GM23338 (cell line): Measurements from ENCODE around the gene STAC. TPM values are rescaled to one million over a fixed set of nuclear protein-coding genes. Genes with fewer than 3 reads are reported as not detected.

ENCODE experiments used
- ATAC-seq: fragments of 200-7000 bp; cut with Tn5 transposase; 3 replicates; pipeline ENCODE4 v1.9.1; 2020
- DNase-seq: peaks from one replicate; pipeline ENCODE4 v3.0.0-alpha.2; 2015; ENCODE audit warnings: low spot score
- H2AFZ ChIP-seq: fragments of 200-600 bp; sonication (generic); 2 replicates; pipeline ENCODE4 v1.8.0; 2016; ENCODE audit warnings: antibody characterized with exemption, mild to moderate bottlenecking, moderate library complexity
- H3F3A ChIP-seq: fragments of 200-600 bp; sonication (generic); replicated peaks from 2 replicates; pipeline ENCODE4 v1.8.0; 2017; ENCODE audit warnings: antibody characterized with exemption, mixed run types, low read depth
- H3K27ac ChIP-seq: fragments of 200-600 bp; sonication (generic); 2 replicates; pipeline ENCODE4 v1.6.1; 2016; ENCODE audit warnings: low read depth
- H3K27me3 ChIP-seq: fragments of 200-600 bp; sonication (generic); 2 replicates; pipeline ENCODE4 v1.8.0; 2016; ENCODE audit warnings: mild to moderate bottlenecking, mixed run types, moderate library complexity; ENCODE audit not compliant: insufficient read depth
- H3K36me3 ChIP-seq: fragments of 200-600 bp; sonication (generic); 2 replicates; pipeline ENCODE4 v1.8.0; 2016; ENCODE audit warnings: mild to moderate bottlenecking; ENCODE audit not compliant: insufficient read depth
- H3K4me1 ChIP-seq: fragments of 200-600 bp; sonication (generic); 2 replicates; pipeline ENCODE4 v1.8.0; 2016; ENCODE audit warnings: mild to moderate bottlenecking, moderate library complexity; ENCODE audit not compliant: insufficient read depth
- H3K4me2 ChIP-seq: fragments of 200-600 bp; sonication (generic); 2 replicates; pipeline ENCODE4 v1.7.1; 2017; ENCODE audit warnings: mixed run types
- H3K4me3 ChIP-seq: fragments of 200-600 bp; sonication (generic); 2 replicates; pipeline ENCODE4 v1.6.1; 2016; ENCODE audit warnings: mixed run types
- H3K79me2 ChIP-seq: fragments of 200-600 bp; sonication (generic); replicated peaks from 2 replicates; pipeline ENCODE4 v1.8.0; 2017; ENCODE audit warnings: mild to moderate bottlenecking; ENCODE audit not compliant: insufficient read depth
- H3K9me2 ChIP-seq: fragments of 200-600 bp; sonication (generic); 2 replicates; pipeline ENCODE4 v1.8.0; 2017; ENCODE audit not compliant: insufficient read depth
- H4K20me1 ChIP-seq: fragments of 200-600 bp; sonication (generic); replicated peaks from 2 replicates; pipeline ENCODE4 v1.8.0; 2017; ENCODE audit warnings: mild to moderate bottlenecking; ENCODE audit not compliant: insufficient read depth
- H3K27ac Mint-ChIP-seq: 2 replicates; pipeline ENCODE4 v1.8.0; 2020; ENCODE audit warnings: inconsistent platforms, mild to moderate bottlenecking, moderate library complexity, mixed read lengths
- H3K27me3 Mint-ChIP-seq: 3 replicates; pipeline ENCODE4 v1.8.0; 2022; ENCODE audit warnings: low read depth, mild to moderate bottlenecking, moderate library complexity, mixed read lengths, inconsistent platforms; ENCODE audit not compliant: insufficient read depth, poor library complexity
- H3K36me3 Mint-ChIP-seq: 3 replicates; pipeline ENCODE4 v1.8.0; 2021; ENCODE audit warnings: low read depth, mild to moderate bottlenecking, inconsistent platforms, moderate library complexity, mixed read lengths
- H3K4me1 Mint-ChIP-seq: 3 replicates; pipeline ENCODE4 v1.8.0; 2020; ENCODE audit warnings: mild to moderate bottlenecking, inconsistent platforms, mixed read lengths
- H3K4me3 Mint-ChIP-seq: 3 replicates; pipeline ENCODE4 v1.8.0; 2021; ENCODE audit warnings: moderate library complexity, mild to moderate bottlenecking, inconsistent platforms, mixed read lengths
- H3K9me3 Mint-ChIP-seq: 3 replicates; pipeline ENCODE4 v1.8.0; 2020; ENCODE audit warnings: moderate library complexity, mild to moderate bottlenecking, inconsistent platforms, mixed read lengths
- JUNB ChIP-seq: IDR thresholded peaks from one replicate; pipeline ENCODE4 v1.6.1; 2016; ENCODE audit warnings: antibody characterized with exemption; ENCODE audit not compliant: unreplicated experiment
- NANOG ChIP-seq: IDR thresholded peaks from 2 replicates; pipeline ENCODE4 v1.6.1; 2016; ENCODE audit warnings: antibody characterized with exemption, borderline replicate concordance
- STAT1 ChIP-seq: IDR thresholded peaks from one replicate; pipeline ENCODE4 v1.6.1; 2016; ENCODE audit warnings: antibody characterized with exemption; ENCODE audit not compliant: unreplicated experiment
- ZNF114 ChIP-seq: fragments of 250-450 bp; sonication (Bioruptor Pico); IDR thresholded peaks from 2 replicates; pipeline ENCODE4 v1.5.0; 2020; ENCODE audit warnings: mild to moderate bottlenecking, moderate library complexity
- ZNF331 ChIP-seq: fragments of 250-450 bp; sonication (Bioruptor Pico); IDR thresholded peaks from 2 replicates; pipeline ENCODE4 v1.5.0; 2020; ENCODE audit warnings: low read depth, mild to moderate bottlenecking, moderate library complexity
- polyA plus RNA-seq: library from polyadenylated mRNA; unstranded; fragments of >200 nt; fragmentation: Nextera tagmentation; extraction: Ambion mirVana; gene quantifications from 2 replicates; pipeline ENCODE4 v1.2.1, GENCODE V29; 2016
- total RNA-seq: library from RNA; depleted of rRNA; stranded (reverse); fragments of >200 nt; shearing (Covaris generic); gene quantifications from 2 replicates; pipeline ENCODE4 v1.2.3, GENCODE V29; 2014
- TF ChIP-seq, protein P1 (sequence below): IDR thresholded peaks from 2 replicates; pipeline ENCODE4 v1.6.1; 2016; ENCODE audit warnings: antibody characterized with exemption

STAC gene
- total and polyA plus RNA-seq, 2 experiments from 2014 or later: 5.6 to 22.9 TPM

DNA sequence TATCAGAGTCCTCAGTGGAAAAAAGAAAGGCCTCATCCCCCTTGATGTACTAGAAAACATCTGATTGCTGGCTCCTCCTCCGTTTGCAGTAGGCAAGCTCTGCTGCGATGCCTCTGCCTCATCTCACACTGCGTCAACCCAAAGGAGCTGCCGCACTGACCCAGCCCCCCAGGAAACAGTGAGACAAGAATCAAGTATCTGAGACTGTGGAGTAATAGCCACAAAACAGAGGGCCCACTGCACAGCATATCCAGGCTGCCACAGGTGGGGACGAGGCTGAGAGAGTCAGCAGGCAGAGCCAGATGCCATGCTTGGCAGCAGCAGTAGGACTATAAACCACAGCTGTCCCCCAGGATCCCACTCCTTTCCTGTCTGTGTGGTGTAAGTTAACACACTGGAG is 165.9 kb downstream of the STAC start:
- H3K27me3 Mint-ChIP-seq: peaks cover 7% of the 10 kb centered on the region
- H3K9me3 Mint-ChIP-seq: peaks cover 11% of the 10 kb centered on the region
- no peak overlapping the region for H3K27ac ChIP-seq
- H3K9me2 ChIP-seq: no peaks in the 10 kb centered on the region; the same call in 1 of the 2 replicates
- H3K4me3 Mint-ChIP-seq: no peak overlapping the region
- ATAC-seq (no peak), DNase-seq (no peak)
- no peaks in the 10 kb centered on the region for H3F3A ChIP-seq
- no peak overlapping the region for H3K4me2 ChIP-seq
- H3K4me3 ChIP-seq: no peak overlapping the region
- peaks cover 15% of the 10 kb centered on the region for H3K36me3 Mint-ChIP-seq
- H3K27ac Mint-ChIP-seq: peak overlapping the region; percentile 74; the same call in 1 of the 2 replicates
- no peaks in the 10 kb centered on the region for H3K4me1 ChIP-seq
- no peak overlapping the region for H2AFZ ChIP-seq
- no peaks in the 10 kb centered on the region for H4K20me1 ChIP-seq
- H3K27me3 ChIP-seq: no peaks in the 10 kb centered on the region
- TF ChIP-seq ZNF114 (CRISPR knock-in tag): no peak
- TF ChIP-seq STAT1: no peak
- no peak for TF ChIP-seq ZNF331 (CRISPR knock-in tag)
- TF ChIP-seq NANOG: no peak
- no peaks in the 10 kb centered on the region; the same call in none of the 2 replicates for H3K36me3 ChIP-seq
- no peaks in the 10 kb centered on the region for H3K79me2 ChIP-seq
- peaks cover 3% of the 10 kb centered on the region; the same call in 2 of the 3 replicates for H3K4me1 Mint-ChIP-seq

DNA sequence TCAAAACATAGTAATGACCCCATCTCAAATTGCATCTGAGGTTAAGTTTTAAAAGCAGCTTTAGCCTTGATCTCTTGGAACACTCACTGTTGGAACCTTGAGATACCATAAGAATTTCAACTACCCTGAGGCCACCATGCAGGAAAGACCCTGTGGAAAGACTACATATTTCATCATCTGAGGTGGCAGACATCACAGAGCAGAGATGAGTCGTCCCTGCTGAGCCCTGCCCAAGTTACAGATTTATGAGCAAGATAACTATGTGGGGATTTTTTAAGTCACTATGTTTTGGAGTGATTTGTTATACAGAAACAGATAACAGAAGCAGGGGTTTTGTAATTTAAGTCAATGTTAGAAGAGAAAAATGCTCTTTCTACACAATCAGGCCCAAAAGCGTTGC is 168.4 kb downstream of the STAC start:
- H3K36me3 ChIP-seq: no peaks in the 10 kb centered on the region; the same call in none of the 2 replicates
- H3F3A ChIP-seq: no peaks in the 10 kb centered on the region
- H4K20me1 ChIP-seq: no peaks in the 10 kb centered on the region
- H3K9me2 ChIP-seq: no peaks in the 10 kb centered on the region; the same call in 1 of the 2 replicates
- Mint-ChIP-seq H3K9me3 (peaks cover 11% of the 10 kb centered on the region), H3K4me1 (peaks cover 3% of the 10 kb centered on the region; the same call in 2 of the 3 replicates), H3K4me3 (no peak overlapping the region), H3K36me3 (peaks cover 15% of the 10 kb centered on the region), H3K27me3 (peaks cover 7% of the 10 kb centered on the region), H3K27ac (no peak overlapping the region)
- no peak overlapping the region for H2AFZ ChIP-seq
- H3K27ac ChIP-seq: no peak overlapping the region
- H3K4me2 ChIP-seq: no peak overlapping the region
- H3K4me1 ChIP-seq: no peaks in the 10 kb centered on the region
- no peaks in the 10 kb centered on the region for H3K27me3 ChIP-seq
- DNase-seq: no peak
- H3K79me2 ChIP-seq: no peaks in the 10 kb centered on the region
- H3K4me3 ChIP-seq: no peak overlapping the region
- no peak for TF ChIP-seq JUNB
- peak; percentile 94 for TF ChIP-seq ZNF331 (CRISPR knock-in tag)
- no peak for ATAC-seq

DNA sequence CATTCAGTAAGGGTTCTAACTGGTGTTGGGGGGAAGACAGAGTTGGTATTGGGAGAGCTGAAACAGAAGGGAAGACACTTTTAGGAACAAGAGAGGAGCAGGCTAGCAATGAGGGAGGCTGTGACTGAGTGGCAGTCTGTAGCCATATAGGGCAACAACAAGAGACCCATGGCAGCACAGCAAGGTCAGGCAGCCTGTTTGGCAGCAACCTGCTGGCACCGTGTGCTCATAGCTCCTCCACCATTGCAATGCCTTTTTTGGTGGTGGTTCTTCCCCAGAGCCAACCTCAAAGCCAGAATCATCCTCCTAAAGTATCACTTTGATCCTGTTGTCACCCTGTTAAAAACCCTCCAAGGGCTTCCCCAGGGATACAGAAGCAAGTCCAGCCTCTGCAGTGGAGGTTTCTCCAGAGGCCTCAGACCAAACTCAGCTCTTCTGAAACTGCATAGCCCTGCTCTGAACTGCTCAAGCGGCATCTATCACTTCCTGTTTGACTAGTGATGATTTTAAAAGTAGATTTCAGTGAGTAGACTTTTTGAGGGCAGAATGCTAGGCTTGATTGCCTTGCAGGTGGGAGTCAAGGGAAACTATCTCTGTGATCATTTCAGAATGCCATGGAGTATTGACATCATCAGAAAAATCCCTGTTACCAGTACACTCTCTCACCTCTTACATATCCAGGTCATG is 176.9 kb downstream of the STAC start:
- Histone ChIP-seq H3K36me3 (no peaks in the 10 kb centered on the region), H3K4me2 (no peak overlapping the region), H3K79me2 (no peaks in the 10 kb centered on the region), H3K9me2 (no peaks in the 10 kb centered on the region; the same call in 1 of the 2 replicates), H3K4me3 (no peak overlapping the region), H2AFZ (no peak overlapping the region), H3K27ac (no peak overlapping the region), H3F3A (no peaks in the 10 kb centered on the region), H4K20me1 (no peaks in the 10 kb centered on the region), H3K4me1 (no peaks in the 10 kb centered on the region), H3K27me3 (no peaks in the 10 kb centered on the region)
- Mint-ChIP-seq H3K36me3 (no peaks in the 10 kb centered on the region), H3K4me1 (no peaks in the 10 kb centered on the region), H3K27me3 (peaks cover 4% of the 10 kb centered on the region), H3K9me3 (no peaks in the 10 kb centered on the region), H3K27ac (no peak overlapping the region), H3K4me3 (no peak overlapping the region)
- DNase-seq (no peak), ATAC-seq (no peak)
- TF ChIP-seq, protein P1, sequence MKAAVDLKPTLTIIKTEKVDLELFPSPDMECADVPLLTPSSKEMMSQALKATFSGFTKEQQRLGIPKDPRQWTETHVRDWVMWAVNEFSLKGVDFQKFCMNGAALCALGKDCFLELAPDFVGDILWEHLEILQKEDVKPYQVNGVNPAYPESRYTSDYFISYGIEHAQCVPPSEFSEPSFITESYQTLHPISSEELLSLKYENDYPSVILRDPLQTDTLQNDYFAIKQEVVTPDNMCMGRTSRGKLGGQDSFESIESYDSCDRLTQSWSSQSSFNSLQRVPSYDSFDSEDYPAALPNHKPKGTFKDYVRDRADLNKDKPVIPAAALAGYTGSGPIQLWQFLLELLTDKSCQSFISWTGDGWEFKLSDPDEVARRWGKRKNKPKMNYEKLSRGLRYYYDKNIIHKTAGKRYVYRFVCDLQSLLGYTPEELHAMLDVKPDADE: no peak
